ENCODE data around the gene DXO.

Gene DXO

GRCh38 chr6:31954511-31954910 is 17.4 kb downstream of the DXO start:
- no peaks in the 10 kb centered on the region for H3K9me3 ChIP-seq (ENCODE audit: control insufficient read depth, low read length)
- H3K4me1 ChIP-seq (ENCODE audit: control insufficient read depth, insufficient read depth, low read length, poor library complexity, severe bottlenecking) = peaks cover 8% of the 10 kb centered on the region
- H3K27ac ChIP-seq (ENCODE audit: low read depth, low read length, severe bottlenecking) = no peak overlapping the region
- H3K36me3 ChIP-seq (ENCODE audit: control insufficient read depth, insufficient read depth, low read length) = peaks cover 73% of the 10 kb centered on the region
- H3K4me3 ChIP-seq (ENCODE audit: extremely low read depth, insufficient read depth, low read length, poor library complexity, severe bottlenecking) = no peak overlapping the region
- 94 to 97% methylated on average over 25 to 26 of the region's 28 CpGs for WGBS, 2 experiments (ENCODE audit: insufficient coverage in 2 of 2)

GRCh38 chr6:31952890-31953289 is 19.0 kb downstream of the DXO start:
- 97% methylated on average over 4 of the region's 5 CpGs; no CpG with 5 or more reads in 1 of the 2 experiments for WGBS, 2 experiments (ENCODE audit: insufficient coverage in 2 of 2)
- Histone ChIP-seq H3K4me1 (ENCODE audit: control insufficient read depth, insufficient read depth, low read length, poor library complexity, severe bottlenecking) (peaks cover 4% of the 10 kb centered on the region), H3K4me3 (ENCODE audit: extremely low read depth, insufficient read depth, low read length, poor library complexity, severe bottlenecking) (no peak overlapping the region), H3K9me3 (ENCODE audit: control insufficient read depth, low read length) (no peaks in the 10 kb centered on the region), H3K27ac (ENCODE audit: low read depth, low read length, severe bottlenecking) (no peak overlapping the region), H3K36me3 (ENCODE audit: control insufficient read depth, insufficient read depth, low read length) (peaks cover 73% of the 10 kb centered on the region)

- Histone ChIP-seq H3K27ac (ENCODE audit: low read depth, low read length, severe bottlenecking) (no peak overlapping the region), H3K36me3 (ENCODE audit: control insufficient read depth, insufficient read depth, low read length) (peaks cover 69% of the 10 kb centered on the region)
Measured at GRCh38 chr6:31952140-31952805, 19.7 kb downstream of the DXO start.

GRCh38 chr6:31949926-31950548 is 21.9 kb downstream of the DXO start:
- no peak overlapping the region for H3K4me3 ChIP-seq (ENCODE audit: extremely low read depth, insufficient read depth, low read length, poor library complexity, severe bottlenecking)
- 92 to 97% methylated on average over 6 of the region's 7 CpGs for WGBS, 2 experiments (ENCODE audit: insufficient coverage in 2 of 2)

More at GRCh38 chr6:31952140-31952805, 19.7 kb downstream of the DXO start:
- Histone ChIP-seq H3K4me1 (ENCODE audit: control insufficient read depth, insufficient read depth, low read length, poor library complexity, severe bottlenecking) (no peaks in the 10 kb centered on the region), H3K4me3 (ENCODE audit: extremely low read depth, insufficient read depth, low read length, poor library complexity, severe bottlenecking) (no peak overlapping the region), H3K9me3 (ENCODE audit: control insufficient read depth, low read length) (no peaks in the 10 kb centered on the region)
- 75 to 82% methylated on average over 1 to 4 of the region's 5 CpGs for WGBS, 2 experiments (ENCODE audit: insufficient coverage in 2 of 2)

GRCh38 chr6:31948753-31949413 is 23.1 kb downstream of the DXO start:
- H3K4me1 ChIP-seq (ENCODE audit: control insufficient read depth, insufficient read depth, low read length, poor library complexity, severe bottlenecking) = no peaks in the 10 kb centered on the region
- H3K9me3 ChIP-seq (ENCODE audit: control insufficient read depth, low read length) = no peaks in the 10 kb centered on the region
- no peak overlapping the region for H3K4me3 ChIP-seq (ENCODE audit: extremely low read depth, insufficient read depth, low read length, poor library complexity, severe bottlenecking)
- peaks cover 39% of the 10 kb centered on the region for H3K36me3 ChIP-seq (ENCODE audit: control insufficient read depth, insufficient read depth, low read length)
- H3K27ac ChIP-seq (ENCODE audit: low read depth, low read length, severe bottlenecking) = no peak overlapping the region
- 93 to 100% methylated on average over 5 to 6 of the region's 6 CpGs for WGBS, 2 experiments (ENCODE audit: insufficient coverage in 2 of 2)

More at GRCh38 chr6:31949926-31950548, 21.9 kb downstream of the DXO start:
- no peak overlapping the region for H3K27ac ChIP-seq (ENCODE audit: low read depth, low read length, severe bottlenecking)
- H3K4me1 ChIP-seq (ENCODE audit: control insufficient read depth, insufficient read depth, low read length, poor library complexity, severe bottlenecking) = no peaks in the 10 kb centered on the region
- peaks cover 51% of the 10 kb centered on the region for H3K36me3 ChIP-seq (ENCODE audit: control insufficient read depth, insufficient read depth, low read length)
- no peaks in the 10 kb centered on the region for H3K9me3 ChIP-seq (ENCODE audit: control insufficient read depth, low read length)

- Histone ChIP-seq H3K4me1 (ENCODE audit: control insufficient read depth, insufficient read depth, low read length, poor library complexity, severe bottlenecking) (no peaks in the 10 kb centered on the region), H3K36me3 (ENCODE audit: control insufficient read depth, insufficient read depth, low read length) (peaks cover 34% of the 10 kb centered on the region), H3K9me3 (ENCODE audit: control insufficient read depth, low read length) (no peaks in the 10 kb centered on the region), H3K27ac (ENCODE audit: low read depth, low read length, severe bottlenecking) (no peak overlapping the region), H3K4me3 (ENCODE audit: extremely low read depth, insufficient read depth, low read length, poor library complexity, severe bottlenecking) (no peak overlapping the region)
- WGBS, 2 experiments (ENCODE audit: insufficient coverage in 2 of 2) = 88 to 92% methylated on average over 3 of the region's 5 CpGs
Measured at GRCh38 chr6:31948306-31948705, 23.6 kb downstream of the DXO start.

- H3K4me3 ChIP-seq (ENCODE audit: extremely low read depth, insufficient read depth, low read length, poor library complexity, severe bottlenecking) = no peak overlapping the region
- no peaks in the 10 kb centered on the region for H3K4me1 ChIP-seq (ENCODE audit: control insufficient read depth, insufficient read depth, low read length, poor library complexity, severe bottlenecking)
- 83 to 89% methylated on average over 4 of the region's 4 CpGs for WGBS, 2 experiments (ENCODE audit: insufficient coverage in 2 of 2)
- H3K9me3 ChIP-seq (ENCODE audit: control insufficient read depth, low read length) = no peaks in the 10 kb centered on the region
- H3K27ac ChIP-seq (ENCODE audit: low read depth, low read length, severe bottlenecking) = no peak overlapping the region
- peaks cover 29% of the 10 kb centered on the region for H3K36me3 ChIP-seq (ENCODE audit: control insufficient read depth, insufficient read depth, low read length)
Measured at GRCh38 chr6:31947864-31948263, 24.1 kb downstream of the DXO start.

GRCh38 chr6:31947070-31947675 is 24.8 kb downstream of the DXO start:
- Histone ChIP-seq H3K36me3 (ENCODE audit: control insufficient read depth, insufficient read depth, low read length) (peaks cover 23% of the 10 kb centered on the region), H3K9me3 (ENCODE audit: control insufficient read depth, low read length) (no peaks in the 10 kb centered on the region), H3K4me1 (ENCODE audit: control insufficient read depth, insufficient read depth, low read length, poor library complexity, severe bottlenecking) (no peaks in the 10 kb centered on the region), H3K4me3 (ENCODE audit: extremely low read depth, insufficient read depth, low read length, poor library complexity, severe bottlenecking) (no peak overlapping the region), H3K27ac (ENCODE audit: low read depth, low read length, severe bottlenecking) (no peak overlapping the region)
- 90 to 91% methylated on average over 24 of the region's 24 CpGs for WGBS, 2 experiments (ENCODE audit: insufficient coverage in 2 of 2)

GRCh38 chr6:31946370-31946885 is 25.5 kb downstream of the DXO start:
- Histone ChIP-seq H3K4me3 (ENCODE audit: extremely low read depth, insufficient read depth, low read length, poor library complexity, severe bottlenecking) (no peak overlapping the region), H3K9me3 (ENCODE audit: control insufficient read depth, low read length) (no peaks in the 10 kb centered on the region), H3K4me1 (ENCODE audit: control insufficient read depth, insufficient read depth, low read length, poor library complexity, severe bottlenecking) (no peaks in the 10 kb centered on the region), H3K36me3 (ENCODE audit: control insufficient read depth, insufficient read depth, low read length) (peaks cover 16% of the 10 kb centered on the region), H3K27ac (ENCODE audit: low read depth, low read length, severe bottlenecking) (no peak overlapping the region)
- 86 to 87% methylated on average over 9 to 11 of the region's 11 CpGs for WGBS, 2 experiments (ENCODE audit: insufficient coverage in 2 of 2)

GRCh38 chr6:31945507-31946369 is 26.2 kb downstream of the DXO start, which contains the start of gene CFB:
CFB (plus strand) TSS chr6:31946095; CDS start chr6:31946222, 127 bp downstream.
- H3K4me1 ChIP-seq (ENCODE audit: control insufficient read depth, insufficient read depth, low read length, poor library complexity, severe bottlenecking) = no peaks in the 10 kb centered on the region
- no peak within 1 kb of the TSS for H3K27ac ChIP-seq (ENCODE audit: low read depth, low read length, severe bottlenecking)
- no peak within 1 kb of the TSS for H3K4me3 ChIP-seq (ENCODE audit: extremely low read depth, insufficient read depth, low read length, poor library complexity, severe bottlenecking)
- H3K9me3 ChIP-seq (ENCODE audit: control insufficient read depth, low read length) = no peaks in the 10 kb centered on the region
- 68 to 76% methylated on average over 6 to 10 of the region's 11 CpGs for WGBS, 2 experiments (ENCODE audit: insufficient coverage in 2 of 2)
- peaks cover 9% of the 10 kb centered on the region for H3K36me3 ChIP-seq (ENCODE audit: control insufficient read depth, insufficient read depth, low read length)

Data from mesodermal cell (in vitro differentiated cells).